Mesendoderm (in vitro differentiated cells): ENCODE data around the gene SYPL1.

Source experiments
- DNase-seq: peaks from one replicate; pipeline ENCODE4 v3.0.0; 2013
- H2AK5ac ChIP-seq: 2 replicates; pipeline ENCODE4 v1.6.1; 2013; ENCODE audit warnings: low read length, inconsistent platforms
- H2BK120ac ChIP-seq: 2 replicates; pipeline ENCODE4 v1.6.1; 2013; ENCODE audit warnings: low read depth, mild to moderate bottlenecking, low read length, moderate library complexity, mixed read lengths
- H2BK15ac ChIP-seq: replicated peaks from 2 replicates; pipeline ENCODE4 v1.6.1; 2013; ENCODE audit warnings: low read depth, mild to moderate bottlenecking, moderate library complexity
- H2BK5ac ChIP-seq: 2 replicates; pipeline ENCODE4 v1.6.1; 2013; ENCODE audit warnings: low read length, inconsistent platforms
- H3K18ac ChIP-seq: 2 replicates; pipeline ENCODE4 v1.6.1; 2013; ENCODE audit warnings: mild to moderate bottlenecking, low read length, mixed read lengths
- H3K23ac ChIP-seq: one replicate; pipeline ENCODE4 v1.6.1; 2013; ENCODE audit warnings: low read length
- H3K27ac ChIP-seq: 2 replicates; pipeline ENCODE4 v1.5.1; 2013; ENCODE audit warnings: low read depth, mild to moderate bottlenecking, inconsistent platforms, low read length, moderate library complexity
- H3K27me3 ChIP-seq: 2 replicates; pipeline ENCODE4 v1.6.1; 2013; ENCODE audit warnings: low read length, control low read depth, mild to moderate bottlenecking, inconsistent platforms; ENCODE audit not compliant: insufficient read depth, poor library complexity
- H3K36me3 ChIP-seq: 2 replicates; pipeline ENCODE4 v1.6.1; 2013; ENCODE audit warnings: low read length, inconsistent platforms; ENCODE audit not compliant: control insufficient read depth, insufficient read depth
- H3K4ac ChIP-seq: one replicate; pipeline ENCODE4 v1.6.1; 2013; ENCODE audit warnings: low read depth, mild to moderate bottlenecking, low read length, moderate library complexity
- H3K4me1 ChIP-seq: 2 replicates; pipeline ENCODE4 v1.6.1; 2013; ENCODE audit warnings: low read depth, low read length, inconsistent platforms; ENCODE audit not compliant: control insufficient read depth
- H3K4me2 ChIP-seq: 2 replicates; pipeline ENCODE4 v1.6.1; 2013; ENCODE audit warnings: low read length
- H3K4me3 ChIP-seq: 2 replicates; pipeline ENCODE4 v1.5.1; 2013; ENCODE audit warnings: mild to moderate bottlenecking, low read length
- H3K56ac ChIP-seq: one replicate; pipeline ENCODE4 v1.6.1; 2013; ENCODE audit warnings: low read length
- H3K79me1 ChIP-seq: 2 replicates; pipeline ENCODE4 v1.6.1; 2013; ENCODE audit warnings: low read length, inconsistent platforms
- H3K79me2 ChIP-seq: 2 replicates; pipeline ENCODE4 v1.6.1; 2013; ENCODE audit warnings: mild to moderate bottlenecking, low read length; ENCODE audit not compliant: control insufficient read depth, insufficient read depth
- H3K9ac ChIP-seq: 2 replicates; pipeline ENCODE4 v1.6.1; 2013; ENCODE audit warnings: low read length, inconsistent platforms
- H4K5ac ChIP-seq: one replicate; pipeline ENCODE4 v1.6.1; 2013; ENCODE audit warnings: low read length
- H4K8ac ChIP-seq: one replicate; pipeline ENCODE4 v1.6.1; 2013; ENCODE audit warnings: low read depth, mild to moderate bottlenecking, control low read depth, low read length, moderate library complexity
- WGBS: extraction: QIAGEN DNeasy Blood & Tissue Kit; methylation state at CpG from one replicate; pipeline ENCODE4 v1.1.7; 2013; ENCODE audit warnings: low lambda C conversion rate, missing lambda C conversion rate; ENCODE audit not compliant: insufficient coverage; ENCODE audit errors: extremely low coverage; 5-methylcytosine and 5-hydroxymethylcytosine counted together

The SYPL1 gene

DNA sequence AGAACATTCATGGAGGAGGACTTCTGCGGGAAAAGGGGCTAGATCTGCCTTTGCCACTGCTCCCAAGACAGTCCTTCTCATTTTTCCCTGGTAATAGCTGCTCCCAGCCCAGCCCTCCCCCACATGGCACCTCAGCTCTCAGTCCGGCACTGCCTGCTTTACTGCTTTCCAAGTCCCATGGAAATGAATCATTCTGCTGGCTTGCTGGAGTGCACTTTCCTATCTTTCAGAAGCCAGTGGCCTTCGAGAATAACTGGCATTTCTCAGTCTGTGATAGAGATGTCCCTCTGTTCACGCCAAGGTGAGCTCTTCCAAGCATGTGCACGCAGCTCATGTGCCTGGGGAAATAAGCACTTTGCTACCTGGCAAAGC is 61.4 kb downstream of the SYPL1 start:
- no CpG with 5 or more reads among the region's 5 CpGs for WGBS
- Histone ChIP-seq H2AK5ac (no peak overlapping the region), H3K4me1 (no peaks in the 10 kb centered on the region), H3K4me2 (no peak overlapping the region), H3K18ac (no peak overlapping the region), H4K8ac (no peak overlapping the region), H3K56ac (no peak overlapping the region), H2BK5ac (no peak overlapping the region), H4K5ac (no peak overlapping the region), H3K36me3 (no peaks in the 10 kb centered on the region), H3K27ac (no peak overlapping the region), H3K79me2 (no peaks in the 10 kb centered on the region), H2BK120ac (no peak overlapping the region), H3K27me3 (no peaks in the 10 kb centered on the region), H3K23ac (no peak overlapping the region), H3K79me1 (no peaks in the 10 kb centered on the region), H3K9ac (no peak overlapping the region), H3K4me3 (no peak overlapping the region), H3K4ac (no peak overlapping the region), H2BK15ac (no peak overlapping the region)
- DNase-seq, result no peak

DNA sequence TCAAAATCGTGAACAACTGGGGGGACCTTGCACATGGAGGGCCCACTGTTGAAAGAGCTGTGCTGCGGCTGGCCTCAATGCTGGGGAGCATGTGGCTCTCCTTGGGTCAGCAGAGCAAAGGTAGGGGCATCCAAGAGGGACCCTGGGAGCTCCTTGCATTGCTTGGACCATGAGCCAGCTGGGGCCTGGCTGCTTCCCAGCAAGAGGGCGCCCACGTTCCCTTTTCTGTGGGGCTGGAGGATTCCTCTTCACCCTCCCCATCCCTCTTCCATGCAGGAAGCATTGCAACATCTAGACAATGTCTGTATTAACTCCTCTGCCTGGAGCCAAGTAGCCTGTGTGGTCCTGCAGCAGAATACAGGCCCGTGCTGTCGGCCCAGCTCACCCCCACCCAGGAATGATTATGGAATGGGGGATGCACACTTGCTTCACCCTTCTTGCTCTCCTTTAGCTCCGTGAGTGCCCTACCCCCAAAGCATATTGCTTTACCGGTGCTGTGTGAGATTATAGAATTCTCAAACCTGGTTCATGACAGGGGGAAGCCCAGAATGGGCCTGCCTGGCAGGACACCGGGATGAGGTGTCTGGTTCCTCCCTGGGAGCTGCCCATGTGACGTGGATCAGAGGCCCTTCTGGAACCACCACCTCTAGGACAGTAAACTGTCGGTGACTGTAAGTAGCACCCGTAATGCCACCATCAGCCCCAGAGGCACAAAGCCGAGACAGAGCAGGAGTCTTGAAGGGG is 61.9 kb downstream of the SYPL1 start:
- H3K56ac ChIP-seq, result peak overlapping the region; percentile 30
- no peaks in the 10 kb centered on the region for H3K79me1 ChIP-seq
- H3K23ac ChIP-seq, result no peak overlapping the region
- no peak overlapping the region for H3K4me2 ChIP-seq
- H3K27me3 ChIP-seq, result no peaks in the 10 kb centered on the region
- no CpG with 5 or more reads among the region's 13 CpGs for WGBS
- no peak overlapping the region for H3K4me3 ChIP-seq
- no peak overlapping the region for H3K27ac ChIP-seq
- H3K79me2 ChIP-seq, result no peaks in the 10 kb centered on the region
- H3K9ac ChIP-seq, result no peak overlapping the region
- no peak overlapping the region for H2BK5ac ChIP-seq
- no peaks in the 10 kb centered on the region for H3K4me1 ChIP-seq
- no peaks in the 10 kb centered on the region for H3K36me3 ChIP-seq
- H3K4ac ChIP-seq, result peak overlapping the region; percentile 21
- H2BK120ac ChIP-seq, result no peak overlapping the region
- H4K8ac ChIP-seq, result no peak overlapping the region
- no peak overlapping the region for H4K5ac ChIP-seq
- no peak overlapping the region for H2AK5ac ChIP-seq
- no peak overlapping the region for H3K18ac ChIP-seq
- no peak overlapping the region for H2BK15ac ChIP-seq
- DNase-seq, result peak; percentile 77

DNA sequence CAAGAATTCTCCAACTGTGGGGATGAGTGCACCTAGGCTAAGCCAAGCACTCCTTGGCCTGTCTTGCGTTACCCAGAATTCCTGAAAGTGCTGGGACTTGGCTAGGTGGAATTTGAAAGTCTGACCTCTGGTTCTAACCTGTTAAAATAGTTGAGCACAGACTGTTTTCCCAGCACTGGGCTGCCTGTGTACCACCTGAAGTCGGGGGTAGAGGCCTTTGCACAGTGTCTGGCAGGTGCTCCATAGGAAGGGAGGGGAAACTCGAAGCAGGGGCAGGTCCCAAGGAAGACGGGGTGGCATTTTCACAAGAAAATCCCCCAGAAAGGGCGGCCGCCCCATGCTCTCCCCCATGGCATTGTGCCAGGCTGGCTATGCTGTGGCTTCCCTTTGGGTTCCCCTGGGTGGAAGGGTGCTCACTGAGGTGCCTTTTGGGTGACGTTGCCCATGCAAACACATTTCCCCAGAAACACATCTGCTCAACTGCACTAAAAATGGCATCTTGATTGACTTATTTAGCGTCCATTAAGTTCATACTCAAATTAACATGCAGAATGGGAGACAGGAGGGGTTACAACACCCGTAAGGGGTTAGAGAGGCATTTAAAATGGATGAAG is 62.9 kb downstream of the SYPL1 start:
- Histone ChIP-seq H3K36me3 (no peaks in the 10 kb centered on the region), H4K5ac (no peak overlapping the region), H3K4me2 (no peak overlapping the region), H3K4ac (no peak overlapping the region), H3K4me3 (no peak overlapping the region), H3K56ac (no peak overlapping the region), H3K79me2 (no peaks in the 10 kb centered on the region), H2BK120ac (no peak overlapping the region), H3K18ac (no peak overlapping the region), H2BK15ac (no peak overlapping the region), H3K27ac (no peak overlapping the region), H3K79me1 (no peaks in the 10 kb centered on the region), H4K8ac (no peak overlapping the region), H3K9ac (no peak overlapping the region), H3K23ac (no peak overlapping the region), H3K27me3 (no peaks in the 10 kb centered on the region), H2BK5ac (no peak overlapping the region), H3K4me1 (no peaks in the 10 kb centered on the region), H2AK5ac (no peak overlapping the region)
- no CpG with 5 or more reads among the region's 9 CpGs for WGBS
- DNase-seq, result no peak

DNA sequence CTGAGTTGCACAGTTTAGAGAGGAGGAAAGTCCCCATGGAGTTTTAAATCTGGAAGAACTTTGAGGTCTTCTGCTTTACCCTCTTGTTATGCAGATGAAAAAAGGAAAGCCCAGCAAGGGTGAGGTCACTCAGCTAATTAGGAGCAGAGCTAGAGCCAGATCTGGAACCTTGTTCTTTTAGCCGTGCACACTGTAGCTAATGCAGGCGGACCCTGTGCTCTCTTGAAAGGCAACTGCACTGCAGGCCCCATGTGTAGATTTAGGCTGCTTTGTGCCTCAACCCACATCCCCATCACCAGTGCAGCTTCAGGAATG is 63.4 kb downstream of the SYPL1 start:
- Histone ChIP-seq H3K27me3 (no peaks in the 10 kb centered on the region), H3K4me2 (no peak overlapping the region), H3K4ac (no peak overlapping the region), H4K8ac (no peak overlapping the region), H3K23ac (no peak overlapping the region), H3K18ac (no peak overlapping the region), H3K4me1 (no peaks in the 10 kb centered on the region), H3K4me3 (no peak overlapping the region), H4K5ac (no peak overlapping the region), H3K79me2 (no peaks in the 10 kb centered on the region), H3K36me3 (no peaks in the 10 kb centered on the region), H3K27ac (no peak overlapping the region), H2BK5ac (no peak overlapping the region), H3K79me1 (no peaks in the 10 kb centered on the region), H2BK15ac (no peak overlapping the region), H3K56ac (no peak overlapping the region), H3K9ac (no peak overlapping the region), H2AK5ac (no peak overlapping the region), H2BK120ac (no peak overlapping the region)
- no CpG with 5 or more reads among the region's 2 CpGs for WGBS
- no peak for DNase-seq

DNA sequence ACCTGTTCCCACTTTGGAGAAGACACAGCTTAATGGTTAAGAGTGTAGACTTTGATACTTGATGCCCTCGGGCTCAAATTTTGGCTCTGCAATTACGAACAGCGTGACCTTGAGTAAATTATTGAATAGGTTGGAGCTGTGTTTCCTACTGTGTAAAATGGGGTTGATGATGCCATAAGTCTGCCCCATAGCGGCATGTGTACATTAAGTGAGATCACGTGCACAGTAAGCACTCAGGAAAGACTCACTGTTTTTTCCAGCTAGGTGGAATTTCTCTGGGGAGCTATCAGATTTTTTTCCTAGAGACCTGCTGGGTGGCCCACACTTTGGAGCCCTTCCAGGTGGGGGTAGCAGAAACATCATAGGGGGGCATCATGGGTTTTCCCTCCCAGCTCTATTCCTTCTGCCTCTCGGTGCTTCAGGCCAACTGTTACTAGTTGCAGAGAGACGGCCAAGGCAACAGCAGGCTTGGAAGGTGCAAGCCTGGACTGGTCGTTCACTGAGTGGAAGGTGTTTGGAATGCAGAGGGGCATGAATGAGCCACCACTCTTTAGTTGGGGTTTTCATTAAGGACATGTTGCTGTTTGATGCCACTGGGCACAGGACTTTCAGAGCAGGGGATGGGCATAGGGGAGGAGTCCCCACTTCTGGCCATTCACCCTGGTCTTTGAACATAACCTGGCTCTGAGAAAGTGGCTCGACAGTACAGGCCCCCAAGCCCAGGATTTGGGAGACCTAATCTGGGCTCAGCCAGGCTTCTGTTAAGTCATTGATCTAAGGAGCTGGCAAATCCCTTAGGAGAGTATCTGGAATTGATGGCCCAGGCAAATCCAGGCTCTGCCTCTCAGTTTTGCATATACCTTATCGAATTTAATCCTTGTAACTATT is 64.0 kb downstream of the SYPL1 start:
- H2BK5ac ChIP-seq, result no peak overlapping the region
- H3K56ac ChIP-seq, result no peak overlapping the region
- no peaks in the 10 kb centered on the region for H3K27me3 ChIP-seq
- H4K5ac ChIP-seq, result no peak overlapping the region
- no peak overlapping the region for H3K18ac ChIP-seq
- H3K36me3 ChIP-seq, result no peaks in the 10 kb centered on the region
- H3K27ac ChIP-seq, result no peak overlapping the region
- no peak overlapping the region for H4K8ac ChIP-seq
- no peak for DNase-seq
- no peak overlapping the region for H3K23ac ChIP-seq
- H3K9ac ChIP-seq, result no peak overlapping the region
- no peaks in the 10 kb centered on the region for H3K4me1 ChIP-seq
- no peak overlapping the region for H3K4me2 ChIP-seq
- H3K4me3 ChIP-seq, result no peak overlapping the region
- no CpG with 5 or more reads among the region's 10 CpGs for WGBS
- no peak overlapping the region for H2AK5ac ChIP-seq
- H2BK120ac ChIP-seq, result no peak overlapping the region
- H3K79me1 ChIP-seq, result no peaks in the 10 kb centered on the region
- H2BK15ac ChIP-seq, result no peak overlapping the region
- no peak overlapping the region for H3K4ac ChIP-seq
- no peaks in the 10 kb centered on the region for H3K79me2 ChIP-seq
